Coronary artery (tissue), 2 donors: ENCODE results near the gene PRKAR1A.

Experiments used
- DNase-seq: peaks from one replicate; pipeline ENCODE4 v3.0.0-alpha.2; 2017; ENCODE audit warnings: low spot score
- H3K27ac ChIP-seq, 2 donors: fragments of 200-600 bp; sonication (generic); one replicate each; pipeline ENCODE4 v1.5.1; 2016 to 2019
- H3K4me3 ChIP-seq: fragments of 200-600 bp; sonication (generic); 2 replicates; pipeline ENCODE4 v1.5.1; 2016; ENCODE audit warnings: mild to moderate bottlenecking, moderate library complexity
- TF ChIP-seq, protein P1 (sequence below): fragments of 200-600 bp; sonication (generic); IDR thresholded peaks from one replicate; pipeline ENCODE4 v1.5.1; 2019; ENCODE audit warnings: antibody characterized with exemption

Gene PRKAR1A

DNA sequence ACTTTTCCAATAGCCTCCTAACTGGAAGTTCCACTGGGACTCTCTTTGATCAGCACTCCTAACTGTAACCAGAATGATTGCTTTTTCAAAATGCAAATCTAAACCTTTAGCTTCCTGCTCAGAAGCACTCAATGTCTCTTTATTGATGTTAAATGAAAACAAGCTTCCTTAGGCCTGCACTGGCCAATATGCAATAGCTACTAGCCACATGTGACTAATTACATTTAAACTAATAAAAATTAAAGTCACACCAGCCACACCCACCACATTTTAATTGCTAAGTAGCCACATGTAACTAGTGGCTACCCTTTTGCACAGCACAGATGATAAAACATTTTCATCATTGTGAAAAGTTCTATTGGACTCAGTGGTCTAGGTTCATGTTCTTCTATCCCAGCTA is 57.1 kb downstream of the PRKAR1A start:
- TF ChIP-seq, protein P1, sequence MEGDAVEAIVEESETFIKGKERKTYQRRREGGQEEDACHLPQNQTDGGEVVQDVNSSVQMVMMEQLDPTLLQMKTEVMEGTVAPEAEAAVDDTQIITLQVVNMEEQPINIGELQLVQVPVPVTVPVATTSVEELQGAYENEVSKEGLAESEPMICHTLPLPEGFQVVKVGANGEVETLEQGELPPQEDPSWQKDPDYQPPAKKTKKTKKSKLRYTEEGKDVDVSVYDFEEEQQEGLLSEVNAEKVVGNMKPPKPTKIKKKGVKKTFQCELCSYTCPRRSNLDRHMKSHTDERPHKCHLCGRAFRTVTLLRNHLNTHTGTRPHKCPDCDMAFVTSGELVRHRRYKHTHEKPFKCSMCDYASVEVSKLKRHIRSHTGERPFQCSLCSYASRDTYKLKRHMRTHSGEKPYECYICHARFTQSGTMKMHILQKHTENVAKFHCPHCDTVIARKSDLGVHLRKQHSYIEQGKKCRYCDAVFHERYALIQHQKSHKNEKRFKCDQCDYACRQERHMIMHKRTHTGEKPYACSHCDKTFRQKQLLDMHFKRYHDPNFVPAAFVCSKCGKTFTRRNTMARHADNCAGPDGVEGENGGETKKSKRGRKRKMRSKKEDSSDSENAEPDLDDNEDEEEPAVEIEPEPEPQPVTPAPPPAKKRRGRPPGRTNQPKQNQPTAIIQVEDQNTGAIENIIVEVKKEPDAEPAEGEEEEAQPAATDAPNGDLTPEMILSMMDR, result no peak
- no peak overlapping the region for H3K27ac ChIP-seq
- no peak for DNase-seq
- H3K4me3 ChIP-seq, result no peak overlapping the region

- no peak for DNase-seq
Measured at GRCh38 chr17:68570526-68570925, 58.3 kb downstream of the PRKAR1A start.

DNA sequence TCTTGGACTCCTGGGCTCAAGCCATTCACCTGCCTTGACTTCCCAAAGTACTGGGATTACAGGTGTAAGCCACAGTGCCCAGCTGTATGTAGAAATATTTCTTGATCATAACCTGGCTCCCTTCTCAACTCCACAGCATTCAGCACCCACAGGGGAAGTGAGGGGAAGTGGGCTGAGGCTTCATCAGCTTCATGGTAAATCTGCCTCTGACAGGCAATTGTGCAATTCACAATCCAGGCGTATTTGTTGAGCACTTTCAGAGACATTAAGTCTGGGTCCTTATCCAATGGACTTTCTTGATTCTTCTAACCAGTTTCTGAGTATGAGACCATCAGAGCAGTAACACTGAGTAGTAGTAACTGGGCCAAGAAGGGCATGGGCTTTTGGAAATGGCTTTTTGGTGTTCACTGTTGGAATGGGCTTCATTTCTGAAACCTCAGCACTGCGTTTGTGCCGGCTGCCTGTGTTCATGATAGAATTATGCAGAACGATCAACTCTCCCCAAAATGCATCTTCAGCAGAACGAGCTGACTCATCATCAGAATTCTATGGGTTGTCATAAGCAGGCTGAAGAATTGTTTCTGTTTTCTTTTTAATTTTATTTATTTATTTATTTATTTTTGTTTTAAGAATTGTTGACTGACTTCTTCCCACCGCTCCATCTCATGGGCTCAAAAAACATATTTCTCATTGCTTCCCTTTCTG is 60.1 kb downstream of the PRKAR1A start:
- no peak for DNase-seq

More at GRCh38 chr17:68570526-68570925, 58.3 kb downstream of the PRKAR1A start:
- Histone ChIP-seq H3K27ac (no peak overlapping the region), H3K4me3 (no peak overlapping the region)
- TF ChIP-seq, protein P1, result no peak

GRCh38 chr17:68573338-68573737 is 61.1 kb downstream of the PRKAR1A start:
- TF ChIP-seq, protein P1, result no peak
- H3K27ac ChIP-seq, result no peak overlapping the region
- H3K4me3 ChIP-seq, result no peak overlapping the region
- no peak for DNase-seq

More for the DNA sequence above, 60.1 kb downstream of the PRKAR1A start:
- TF ChIP-seq, protein P1, result no peak
- Histone ChIP-seq H3K27ac (no peak overlapping the region), H3K4me3 (no peak overlapping the region)

GRCh38 chr17:68576137-68576536 is 63.9 kb downstream of the PRKAR1A start:
- Histone ChIP-seq H3K4me3 (no peak overlapping the region), H3K27ac (peak overlapping the region in 1 of 2 donors; percentile 51)
- TF ChIP-seq, protein P1, result no peak
- DNase-seq, result no peak

DNA sequence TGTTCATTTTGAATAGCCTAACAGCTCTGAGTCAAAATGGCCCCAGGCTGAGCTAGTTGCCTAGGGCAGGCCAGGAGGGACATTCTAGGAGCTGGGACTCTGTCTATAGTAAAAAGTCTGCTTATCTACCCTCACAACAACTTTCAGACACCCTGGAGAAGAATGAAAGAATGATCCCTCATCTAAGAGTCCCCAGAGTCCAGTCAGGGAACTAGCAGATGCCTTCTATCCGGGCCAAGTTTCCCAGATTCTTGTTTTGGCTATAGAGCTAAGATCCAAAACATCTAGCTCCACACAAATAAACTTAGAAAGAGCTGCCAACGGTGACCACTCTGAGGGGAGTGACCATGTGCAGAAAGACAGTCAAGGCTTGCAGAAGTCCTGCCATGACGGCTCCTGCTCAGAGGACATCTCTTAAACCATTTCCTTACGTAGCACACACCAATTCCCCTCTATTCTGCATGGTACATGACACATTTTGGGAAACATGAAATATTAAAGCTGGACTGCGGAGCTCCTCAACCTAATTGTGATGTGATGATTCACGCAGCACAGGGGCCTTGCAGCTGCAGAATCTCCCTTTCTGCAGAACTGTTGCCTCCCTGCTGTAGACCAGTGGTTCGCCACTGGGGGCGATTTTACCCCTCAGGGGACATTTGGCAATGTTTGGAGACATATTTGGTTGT is 64.7 kb downstream of the PRKAR1A start:
- Histone ChIP-seq H3K27ac (peak overlapping the region in 1 of 2 donors; percentile 51), H3K4me3 (no peak overlapping the region)
- TF ChIP-seq, protein P1, result no peak
- DNase-seq, result no peak

DNA sequence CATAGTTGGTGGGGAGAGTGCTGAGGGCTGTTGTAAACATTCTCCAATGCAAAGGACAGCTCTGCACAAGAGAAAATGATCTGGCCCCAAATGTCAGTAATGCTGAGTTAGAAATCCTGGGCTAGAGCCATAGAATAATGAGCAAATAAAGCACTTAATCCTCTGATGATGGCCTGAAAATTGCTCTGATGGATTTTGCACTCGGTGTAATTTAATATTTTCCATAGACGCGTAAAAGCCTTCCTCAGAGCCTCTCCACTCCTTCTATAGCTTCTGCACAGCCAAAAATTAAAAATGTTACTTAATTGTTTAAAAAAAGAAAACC is 65.2 kb downstream of the PRKAR1A start:
- Histone ChIP-seq H3K4me3 (no peak overlapping the region), H3K27ac (no peak overlapping the region)
- TF ChIP-seq, protein P1, result no peak
- DNase-seq, result no peak
